Brain microvascular endothelial cell (primary cell): Measurements from ENCODE around the gene ACSL1.
"Not testable (repeated sequence)": the region's sequence is repeated elsewhere in the genome, so short reads cannot be mapped to it uniquely, and the experiment has no call there.

ENCODE experiments used
- DNase-seq: peaks from one replicate; pipeline ENCODE4 v3.0.0-alpha.2; 2020
- H3K27ac ChIP-seq: fragments of 250-450 bp; sonication (Bioruptor Pico); 2 replicates; pipeline ENCODE4 v1.5.1; 2020; ENCODE audit warnings: mild to moderate bottlenecking, moderate library complexity
- H3K27me3 ChIP-seq: fragments of 250-450 bp; sonication (Bioruptor Pico); replicated peaks from 2 replicates; pipeline ENCODE4 v1.5.1; 2020; ENCODE audit warnings: mild to moderate bottlenecking
- H3K36me3 ChIP-seq: fragments of 250-450 bp; sonication (Bioruptor Pico); replicated peaks from 2 replicates; pipeline ENCODE4 v1.5.1; 2020; ENCODE audit warnings: mild to moderate bottlenecking
- H3K4me3 ChIP-seq: 2 replicates; pipeline ENCODE4 v1.5.1; 2011; ENCODE audit warnings: low read depth, mild to moderate bottlenecking, control low read depth, low read length, moderate library complexity
- CTCF ChIP-seq: IDR thresholded peaks from 2 replicates; pipeline ENCODE4 v1.5.1; 2011; ENCODE audit warnings: low read depth, mild to moderate bottlenecking, moderate library complexity, low read length, control low read depth, inconsistent platforms; ENCODE audit errors: missing control alignments
- in situ Hi-C: cut with HindIII; loops from 2 replicates; pipeline ENCODE4 v1.10.0; 2017; ENCODE audit warnings: low sequenced_read_pairs, low pct_ligation_motif_present

The ACSL1 gene

GRCh38 chr4:184785813-184786212 is 40.0 kb downstream of the ACSL1 start:
- Histone ChIP-seq H3K27ac (no peak overlapping the region), H3K36me3 (no peaks in the 10 kb centered on the region), H3K27me3 (no peaks in the 10 kb centered on the region), H3K4me3 (no peak overlapping the region)
- no peak for TF ChIP-seq CTCF
- in situ Hi-C loops: no loop called here
- no peak for DNase-seq

GRCh38 chr4:184784628-184785257 is 41.0 kb downstream of the ACSL1 start:
- TF ChIP-seq CTCF: no peak
- H3K27ac ChIP-seq: no peak overlapping the region
- no peak overlapping the region for H3K4me3 ChIP-seq
- H3K27me3 ChIP-seq: no peaks in the 10 kb centered on the region
- no peak for DNase-seq
- in situ Hi-C loops: no loop called here
- H3K36me3 ChIP-seq: no peaks in the 10 kb centered on the region

GRCh38 chr4:184782731-184783373 is 42.9 kb downstream of the ACSL1 start:
- Histone ChIP-seq H3K27me3 (no peaks in the 10 kb centered on the region), H3K27ac (no peak overlapping the region), H3K36me3 (no peaks in the 10 kb centered on the region), H3K4me3 (no peak overlapping the region)
- in situ Hi-C loops: no loop called here
- TF ChIP-seq CTCF: no peak
- DNase-seq: no peak

GRCh38 chr4:184779160-184779559 is 46.6 kb downstream of the ACSL1 start:
- H3K4me3 ChIP-seq, H3K27ac ChIP-seq, H3K27me3 ChIP-seq, H3K36me3 ChIP-seq, in situ Hi-C loops, DNase-seq: not testable (repeated sequence)

GRCh38 chr4:184778325-184778724 is 47.4 kb downstream of the ACSL1 start:
- H3K27ac ChIP-seq: no peak overlapping the region
- in situ Hi-C loops: no loop called here
- TF ChIP-seq CTCF: no peak
- DNase-seq: no peak
- H3K4me3 ChIP-seq: no peak overlapping the region
- H3K36me3 ChIP-seq: no peaks in the 10 kb centered on the region
- H3K27me3 ChIP-seq: no peaks in the 10 kb centered on the region

GRCh38 chr4:184776821-184777220 is 48.9 kb downstream of the ACSL1 start:
- in situ Hi-C loops: no loop called here
- H3K27ac ChIP-seq: no peak overlapping the region

More at GRCh38 chr4:184776821-184777220, 48.9 kb downstream of the ACSL1 start:
- Histone ChIP-seq H3K27me3 (no peaks in the 10 kb centered on the region), H3K4me3 (no peak overlapping the region), H3K36me3 (no peaks in the 10 kb centered on the region)
- TF ChIP-seq CTCF: no peak
- no peak for DNase-seq
